ENCODE results near the gene GRAP2.

GRCh38 chr22:39906207-39906606 lies 5.3 kb downstream of the GRAP2 start:
- TF ChIP-seq POLR2A (IDR thresholded peaks at IDR 0.05) = no peak
- TF ChIP-seq CTCF (IDR thresholded peaks at IDR 0.05) = no peak
